GM23338 (cell line): ENCODE data around the gene SOX1.

Source experiments
- CREB1 ChIP-seq: fragments of 250-450 bp; sonication (Bioruptor Pico); IDR thresholded peaks from 2 replicates; pipeline ENCODE4 v1.5.0; 2020; ENCODE audit warnings: low read depth, mild to moderate bottlenecking, moderate library complexity
- CTCF ChIP-seq, 2 experiments: fragments of 200-600 bp in 1 of 2; sonication (generic) in 1 of 2; conservative IDR thresholded peaks; 2 replicates each; pipeline versions ENCODE4 v1.5.1 to v1.6.1; 2016 to 2017; ENCODE audit warnings: antibody characterized with exemption in 2 of 2, low read depth in 2 of 2, mild to moderate bottlenecking in 2 of 2, moderate library complexity in 1 of 2
- EZH2 ChIP-seq: fragments of 200-600 bp; sonication (generic); IDR thresholded peaks from one replicate; pipeline ENCODE4 v1.8.0; 2017; ENCODE audit warnings: antibody characterized with exemption, mild to moderate bottlenecking, low read depth; ENCODE audit not compliant: unreplicated experiment
- EZH2phosphoT487 ChIP-seq: fragments of 200-600 bp; sonication (generic); IDR thresholded peaks from one replicate; pipeline ENCODE4 v1.8.1; 2018; ENCODE audit warnings: antibody characterized with exemption; ENCODE audit not compliant: unreplicated experiment
- JUNB ChIP-seq: IDR thresholded peaks from one replicate; pipeline ENCODE4 v1.6.1; 2016; ENCODE audit warnings: antibody characterized with exemption; ENCODE audit not compliant: unreplicated experiment
- POLR2AphosphoS5 ChIP-seq: IDR thresholded peaks from 2 replicates; pipeline ENCODE4 v1.6.1; 2016; ENCODE audit warnings: antibody characterized with exemption, low read depth
- REST ChIP-seq: IDR thresholded peaks from one replicate; pipeline ENCODE4 v1.6.1; 2018; ENCODE audit warnings: antibody characterized with exemption; ENCODE audit not compliant: unreplicated experiment
- STAT1 ChIP-seq: IDR thresholded peaks from one replicate; pipeline ENCODE4 v1.6.1; 2016; ENCODE audit warnings: antibody characterized with exemption; ENCODE audit not compliant: unreplicated experiment
- ZNF114 ChIP-seq: fragments of 250-450 bp; sonication (Bioruptor Pico); IDR thresholded peaks from 2 replicates; pipeline ENCODE4 v1.5.0; 2020; ENCODE audit warnings: mild to moderate bottlenecking, moderate library complexity

- TF ChIP-seq CREB1 (CRISPR knock-in tag) (no peak), JUNB (no peak), CTCF (conservative IDR thresholded peaks at IDR 0.05; ENCODE audit: low read depth in 2 of 2) (no peak), POLR2AphosphoS5 (no peak), EZH2 (peak; percentile 69), EZH2phosphoT487 (no peak), ZNF114 (CRISPR knock-in tag) (no peak), REST (no peak), STAT1 (no peak)
Measured at GRCh38 chr13:112071723-112072533, 5.0 kb downstream of the SOX1 start.
